CD4-positive, alpha-beta T cell treated with Interleukin-6 for 4 hours (primary cell): ENCODE measurements around the gene SMIM44.

ENCODE experiments used
- DNase-seq: peaks from one replicate; pipeline ENCODE4 v3.0.0-alpha.2; 2020; ENCODE audit warnings: mixed read lengths

The SMIM44 gene

GRCh38 chr19:3499738-3500428 lies 16.6 kb upstream of the SMIM44 start:
- no peak for DNase-seq

DNA sequence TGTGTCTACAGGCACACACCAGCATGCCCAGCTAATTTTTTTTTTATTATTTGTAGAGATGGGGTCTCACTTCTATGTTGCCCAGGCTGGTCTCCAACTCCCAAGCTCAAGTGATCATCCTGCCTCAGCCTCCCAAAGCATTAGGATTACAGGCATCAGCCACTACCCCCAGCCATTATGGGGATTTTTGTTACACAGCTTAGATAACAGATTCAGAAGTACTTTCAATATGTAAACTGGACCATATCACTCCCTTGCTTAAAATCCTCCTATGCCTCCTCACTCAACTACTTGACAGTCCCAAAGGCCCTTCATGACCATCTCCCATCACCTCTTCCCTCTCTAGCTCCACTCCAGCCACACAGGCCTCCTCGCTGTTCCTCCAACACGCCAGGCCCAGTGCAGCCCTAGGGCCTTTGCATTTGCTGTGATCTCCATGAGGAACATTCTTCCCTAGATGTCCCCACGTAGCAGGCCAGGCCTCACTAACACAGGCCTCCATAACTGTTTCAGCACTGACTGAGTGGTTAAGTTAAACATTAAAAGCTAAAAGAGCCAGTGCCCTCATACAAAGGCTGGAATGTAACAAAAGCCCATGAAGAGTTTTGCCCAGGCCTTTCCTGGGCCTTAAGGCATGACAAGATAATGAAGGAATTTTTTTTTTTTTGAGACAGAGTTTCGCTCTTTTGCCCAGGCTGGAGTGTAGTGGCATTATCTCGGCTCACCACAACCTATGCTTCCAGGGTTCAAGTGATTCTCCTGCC lies 14.7 kb upstream of the SMIM44 start:
- DNase-seq = no peak

- no peak for DNase-seq
Observed at GRCh38 chr19:3496392-3497273, 13.4 kb upstream of the SMIM44 start.

GRCh38 chr19:3494559-3494958 lies 11.3 kb upstream of the SMIM44 start:
- DNase-seq = peak; percentile 75

GRCh38 chr19:3494051-3494450 lies 10.8 kb upstream of the SMIM44 start:
- peak; percentile 37 for DNase-seq

GRCh38 chr19:3493651-3494050 lies 10.4 kb upstream of the SMIM44 start:
- DNase-seq = no peak

DNA sequence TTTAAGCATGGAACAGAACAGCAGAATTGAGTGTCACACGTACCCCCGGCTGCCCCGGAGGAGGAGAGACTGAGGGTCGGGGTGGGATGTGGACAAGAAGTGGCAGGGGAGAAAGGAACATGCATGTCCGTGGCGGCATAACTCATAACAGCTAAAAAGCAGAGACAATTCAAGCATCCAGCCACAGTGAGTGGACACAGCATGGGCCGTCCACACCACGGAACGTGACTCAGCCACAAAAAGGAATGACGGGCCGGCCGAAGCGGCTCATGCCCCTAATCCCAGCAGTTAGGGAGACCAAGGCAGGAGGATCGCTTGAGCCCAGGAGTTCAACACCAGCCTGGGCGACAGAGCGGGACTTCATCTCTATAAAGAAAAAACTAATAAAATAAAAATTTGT lies 9.7 kb upstream of the SMIM44 start:
- no peak for DNase-seq

- no peak for DNase-seq
Observed at GRCh38 chr19:3492131-3492839, 9.0 kb upstream of the SMIM44 start.

GRCh38 chr19:3491396-3492119 lies 8.3 kb upstream of the SMIM44 start:
- DNase-seq = no peak

GRCh38 chr19:3482507-3483225 lies 575 bp downstream of the SMIM44 start:
- DNase-seq = no peak

- DNase-seq = no peak
Observed at GRCh38 chr19:3481241-3482090, 1.8 kb downstream of the SMIM44 start.

DNA sequence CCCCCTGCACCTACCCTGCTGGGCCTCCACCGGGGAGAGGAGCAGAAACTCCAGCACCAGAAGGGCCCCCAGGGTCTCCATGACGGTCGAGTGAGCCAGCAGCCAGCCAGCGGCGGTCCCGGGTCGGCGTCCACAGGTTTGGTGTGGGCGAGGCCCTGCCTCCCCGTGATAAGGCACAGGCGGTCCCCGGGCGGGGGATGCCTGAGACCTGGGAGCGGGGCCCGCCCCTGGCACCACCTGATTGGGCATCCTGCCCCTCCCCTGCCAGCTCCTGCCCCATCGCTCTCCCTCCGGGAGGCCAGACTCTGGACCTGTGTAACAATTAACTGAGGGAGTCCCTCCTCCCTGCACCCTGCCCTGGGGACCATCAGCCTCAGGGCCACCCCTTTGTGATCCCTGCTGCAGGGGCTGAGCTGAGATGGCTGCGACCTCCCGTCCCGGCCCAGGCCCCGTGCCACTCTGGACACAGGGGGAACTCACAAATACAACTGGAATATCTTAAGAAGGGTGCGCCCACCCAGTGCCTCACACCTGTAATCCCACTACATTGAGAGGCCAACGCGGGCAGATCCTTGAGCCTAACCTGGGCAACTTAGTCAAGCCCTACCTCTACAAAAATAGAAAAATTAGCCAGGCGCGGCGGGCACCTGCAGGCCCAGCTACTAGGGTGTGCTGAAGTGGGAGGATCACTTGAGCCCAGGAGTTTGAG lies 2.7 kb downstream of the SMIM44 start, which contains the start of gene SMIM24:
SMIM24 (minus strand) TSS at position 143 of the 709 bp plus-strand sequence; CDS start at position 81, 62 bp downstream.
- no peak for DNase-seq

GRCh38 chr19:3479834-3480215 lies 3.4 kb downstream of the SMIM44 start:
- peak; percentile 14 for DNase-seq

DNA sequence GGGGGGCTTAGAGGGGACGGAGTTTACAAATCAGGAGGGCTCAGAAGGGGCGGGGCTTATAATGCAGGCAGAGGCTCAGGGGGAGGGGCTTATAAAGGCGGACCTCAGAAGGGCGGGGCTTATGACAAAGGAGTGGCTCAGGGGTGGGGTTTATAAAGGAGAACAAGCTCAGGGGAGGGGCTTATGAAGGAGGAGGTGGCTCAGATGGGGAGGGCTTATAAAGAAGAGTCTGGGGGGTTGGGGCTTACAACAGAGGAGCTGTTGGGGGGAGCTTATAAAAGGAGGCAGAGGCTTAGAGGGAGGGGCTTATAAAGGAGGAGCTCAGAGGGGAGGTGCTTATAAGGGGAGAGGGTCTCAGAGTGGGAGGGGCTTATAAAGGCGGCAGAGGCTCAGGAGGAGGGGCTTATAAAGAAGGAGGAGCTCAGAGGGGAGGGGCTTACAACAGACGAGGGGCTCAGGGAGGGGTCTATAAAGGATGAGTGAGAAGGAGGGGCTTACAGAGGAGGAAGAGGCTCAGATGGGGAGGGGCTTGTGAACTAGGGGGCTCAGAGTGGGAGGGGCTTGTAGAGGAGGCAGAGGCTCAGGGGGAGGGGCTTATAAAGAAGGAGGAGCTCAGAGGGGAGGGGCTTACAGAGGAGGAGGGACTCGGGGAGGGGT lies 3.9 kb downstream of the SMIM44 start:
- peak; percentile 37 for DNase-seq

GRCh38 chr19:3478409-3479176 lies 4.6 kb downstream of the SMIM44 start:
- DNase-seq = peak; percentile 33

GRCh38 chr19:3477951-3478350 lies 5.3 kb downstream of the SMIM44 start:
- DNase-seq = no peak

GRCh38 chr19:3477506-3477905 lies 5.7 kb downstream of the SMIM44 start:
- DNase-seq = no peak

DNA sequence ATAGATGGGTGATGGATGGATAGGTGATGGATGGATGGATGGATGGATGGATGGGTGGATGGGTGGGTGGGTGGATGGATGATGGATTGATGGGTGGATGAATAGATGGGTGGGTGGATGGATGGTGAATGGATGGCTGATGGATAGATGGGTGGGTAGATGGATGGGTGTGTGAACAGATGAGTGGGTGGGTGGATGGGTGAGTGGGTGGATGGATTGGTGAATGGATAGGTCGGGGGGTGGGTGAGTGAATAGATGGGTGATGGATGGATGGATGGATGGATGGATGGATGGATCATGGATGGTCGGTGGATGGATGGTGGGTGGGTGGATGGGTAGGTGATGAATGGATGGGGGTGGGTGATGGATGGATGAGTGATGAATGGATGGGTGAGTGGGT lies 6.4 kb downstream of the SMIM44 start:
- no peak for DNase-seq
